Suprapubic skin (tissue), 4 donors: Measurements from ENCODE around the gene KANSL1. TPM values are rescaled to one million over a fixed set of nuclear protein-coding genes. Genes with fewer than 3 reads are reported as not detected.

Experiments used
- DNase-seq, 2 donors: peaks; one replicate each; pipeline ENCODE4 v3.0.0-alpha.2; 2019; ENCODE audit warnings: low spot score in 2 of 2
- H3K27ac ChIP-seq: fragments of 200-600 bp; sonication (generic); one replicate; pipeline ENCODE4 v1.5.1; 2019
- H3K27me3 ChIP-seq: fragments of 200-600 bp; sonication (generic); one replicate; pipeline ENCODE4 v1.5.1; 2019
- H3K36me3 ChIP-seq: fragments of 200-600 bp; sonication (generic); one replicate; pipeline ENCODE4 v1.5.1; 2019
- H3K4me1 ChIP-seq: fragments of 200-600 bp; sonication (generic); one replicate; pipeline ENCODE4 v1.5.1; 2019
- H3K4me3 ChIP-seq: fragments of 200-600 bp; sonication (generic); one replicate; pipeline ENCODE4 v1.5.1; 2019; ENCODE audit warnings: mild to moderate bottlenecking
- H3K9me3 ChIP-seq: fragments of 200-600 bp; sonication (generic); one replicate; pipeline ENCODE4 v1.5.1; 2019
- CTCF ChIP-seq, 2 donors: fragments of 200-600 bp in 1 of 2; fragments of 450-650 bp in 1 of 2; sonication (generic) in 1 of 2; IDR thresholded peaks; one replicate each; pipeline ENCODE4 v1.5.1; 2016 to 2019; ENCODE audit warnings: antibody characterized with exemption in 2 of 2, mild to moderate bottlenecking in 1 of 2, moderate library complexity in 1 of 2
- EP300 ChIP-seq: sonication (generic); formaldehyde crosslinking; IDR thresholded peaks from one replicate; pipeline ENCODE4 v1.6.1; 2017; ENCODE audit warnings: antibody characterized with exemption
- POLR2A ChIP-seq, 2 donors: fragments of 450-650 bp; IDR thresholded peaks; one replicate each; pipeline ENCODE4 v1.6.1; 2017; ENCODE audit warnings: antibody characterized with exemption in 2 of 2, mild to moderate bottlenecking in 2 of 2, moderate library complexity in 2 of 2
- POLR2AphosphoS5 ChIP-seq, 3 donors: sonication (generic); formaldehyde crosslinking; IDR thresholded peaks; one replicate each; pipeline ENCODE4 v1.6.1; 2017; ENCODE audit warnings: antibody characterized with exemption in 3 of 3
- WGBS: methylation state at CpG from one replicate; pipeline ENCODE4 v1.1.5; 2018; 5-methylcytosine and 5-hydroxymethylcytosine counted together
- total RNA-seq, 4 donors: library from RNA; depleted of rRNA; stranded (reverse); fragments of >200 nt; gene quantifications; one replicate each; pipeline ENCODE4 v1.1.0, GENCODE V29; 2016

Gene KANSL1
- total RNA-seq, 4 donors from 2014 or later = 68.2 to 187 (median 79.0) TPM

GRCh38 chr17:46036491-46036890 lies 156.7 kb downstream of the KANSL1 start:
- Histone ChIP-seq H3K4me1 (no peaks in the 10 kb centered on the region), H3K9me3 (no peaks in the 10 kb centered on the region), H3K27ac (no peak overlapping the region), H3K27me3 (no peaks in the 10 kb centered on the region), H3K4me3 (no peak overlapping the region), H3K36me3 (peaks cover 92% of the 10 kb centered on the region)
- DNase-seq = no peak
- TF ChIP-seq CTCF (IDR thresholded peaks at IDR 0.05) (no peak), POLR2AphosphoS5 (IDR thresholded peaks at IDR 0.05) (no peak), POLR2A (IDR thresholded peaks at IDR 0.05) (no peak), EP300 (no peak)
- WGBS = 87% methylated on average over 6 of the region's 6 CpGs

- Histone ChIP-seq H3K27ac (no peak overlapping the region), H3K27me3 (no peaks in the 10 kb centered on the region), H3K36me3 (peaks cover 100% of the 10 kb centered on the region), H3K9me3 (no peaks in the 10 kb centered on the region), H3K4me1 (no peaks in the 10 kb centered on the region), H3K4me3 (no peak overlapping the region)
- 77% methylated on average over 3 of the region's 3 CpGs for WGBS
- no peak for DNase-seq
- TF ChIP-seq POLR2A (IDR thresholded peaks at IDR 0.05) (no peak), EP300 (no peak), POLR2AphosphoS5 (IDR thresholded peaks at IDR 0.05) (no peak), CTCF (IDR thresholded peaks at IDR 0.05) (no peak)
Observed at GRCh38 chr17:46035112-46035818, 158.0 kb downstream of the KANSL1 start.

GRCh38 chr17:46033392-46033791 lies 159.8 kb downstream of the KANSL1 start:
- no peak for DNase-seq
- Histone ChIP-seq H3K36me3 (peaks cover 86% of the 10 kb centered on the region), H3K4me1 (no peaks in the 10 kb centered on the region), H3K27me3 (no peaks in the 10 kb centered on the region), H3K9me3 (no peaks in the 10 kb centered on the region), H3K27ac (no peak overlapping the region), H3K4me3 (no peak overlapping the region)
- 98% methylated on average over 3 of the region's 3 CpGs for WGBS
- TF ChIP-seq CTCF (IDR thresholded peaks at IDR 0.05) (no peak), POLR2A (IDR thresholded peaks at IDR 0.05) (no peak), POLR2AphosphoS5 (IDR thresholded peaks at IDR 0.05) (no peak), EP300 (no peak)

- H3K27ac ChIP-seq = no peak overlapping the region
- H3K27me3 ChIP-seq = no peaks in the 10 kb centered on the region
- peaks cover 86% of the 10 kb centered on the region for H3K36me3 ChIP-seq
- no peak overlapping the region for H3K4me3 ChIP-seq
- H3K9me3 ChIP-seq = no peaks in the 10 kb centered on the region
- 93% methylated on average over 11 of the region's 11 CpGs for WGBS
- no peak for DNase-seq
- TF ChIP-seq EP300 = no peak
- TF ChIP-seq CTCF (IDR thresholded peaks at IDR 0.05) = no peak
- TF ChIP-seq POLR2A (IDR thresholded peaks at IDR 0.05) = no peak
- no peak for TF ChIP-seq POLR2AphosphoS5 (IDR thresholded peaks at IDR 0.05)
- no peaks in the 10 kb centered on the region for H3K4me1 ChIP-seq
Observed at GRCh38 chr17:46032909-46033308, 160.3 kb downstream of the KANSL1 start.

GRCh38 chr17:46031920-46032319 lies 161.3 kb downstream of the KANSL1 start:
- peaks cover 81% of the 10 kb centered on the region for H3K36me3 ChIP-seq

More at GRCh38 chr17:46031920-46032319, 161.3 kb downstream of the KANSL1 start:
- no peak overlapping the region for H3K27ac ChIP-seq
- H3K9me3 ChIP-seq = no peaks in the 10 kb centered on the region
- H3K27me3 ChIP-seq = no peaks in the 10 kb centered on the region
- no peaks in the 10 kb centered on the region for H3K4me1 ChIP-seq
- 94% methylated on average over 8 of the region's 8 CpGs for WGBS
- no peak for DNase-seq
- TF ChIP-seq POLR2A (IDR thresholded peaks at IDR 0.05) (no peak), EP300 (no peak), CTCF (IDR thresholded peaks at IDR 0.05) (no peak), POLR2AphosphoS5 (IDR thresholded peaks at IDR 0.05) (no peak)
- no peak overlapping the region for H3K4me3 ChIP-seq
